NCI-H1436 treated with DMSO at 0.1 percent for 48 hours (cell line): ENCODE results near the gene RIMBP2.

Experiments
- DNase-seq: peaks from one replicate; lab custom pipeline; 2025; lab: John Stamatoyannopoulos, UW

RIMBP2 gene

GRCh38 chr12:130501821-130502220, 214.3 kb downstream of the RIMBP2 start:
- no peak for DNase-seq

GRCh38 chr12:130500835-130501330, 215.2 kb downstream of the RIMBP2 start:
- DNase-seq: no peak

- DNase-seq: no peak
Measured at GRCh38 chr12:130499474-130499873, 216.6 kb downstream of the RIMBP2 start.

GRCh38 chr12:130498589-130499385, 217.3 kb downstream of the RIMBP2 start:
- DNase-seq: no peak

- DNase-seq: no peak
Measured at GRCh38 chr12:130497991-130498390, 218.1 kb downstream of the RIMBP2 start.

GRCh38 chr12:130497321-130497720, 218.8 kb downstream of the RIMBP2 start:
- DNase-seq: no peak

- DNase-seq: no peak
Measured at GRCh38 chr12:130496516-130497120, 219.5 kb downstream of the RIMBP2 start.

- no peak for DNase-seq
Measured at GRCh38 chr12:130495156-130495555, 220.9 kb downstream of the RIMBP2 start.

- no peak for DNase-seq
Measured at GRCh38 chr12:130494736-130495135, 221.4 kb downstream of the RIMBP2 start.

- no peak for DNase-seq
Measured at GRCh38 chr12:130493951-130494350, 222.1 kb downstream of the RIMBP2 start.

GRCh38 chr12:130491421-130492357, 224.4 kb downstream of the RIMBP2 start:
- no peak for DNase-seq

GRCh38 chr12:130490674-130491073, 225.4 kb downstream of the RIMBP2 start:
- no peak for DNase-seq

- DNase-seq: no peak
Measured at GRCh38 chr12:130489293-130489692, 226.8 kb downstream of the RIMBP2 start.

- DNase-seq: no peak
Measured at GRCh38 chr12:130488358-130488710, 227.8 kb downstream of the RIMBP2 start.

- no peak for DNase-seq
Measured at GRCh38 chr12:130487636-130488357, 228.3 kb downstream of the RIMBP2 start.

- DNase-seq: no peak
Measured at GRCh38 chr12:130486891-130487416, 229.1 kb downstream of the RIMBP2 start.

- DNase-seq: no peak
Measured at GRCh38 chr12:130486146-130486435, 230.0 kb downstream of the RIMBP2 start.

GRCh38 chr12:130485291-130486145, 230.6 kb downstream of the RIMBP2 start:
- no peak for DNase-seq

- DNase-seq: no peak
Measured at GRCh38 chr12:130484221-130484620, 231.9 kb downstream of the RIMBP2 start.

- DNase-seq: no peak
Measured at GRCh38 chr12:130483616-130484180, 232.4 kb downstream of the RIMBP2 start.
